Activated gamma-delta T cell treated with Interleukin-2 at 50 U/mL for 16 hours (primary cell): ENCODE results near the gene DOCK4.

Experiments used
- DNase-seq: peaks from one replicate; pipeline ENCODE4 v3.0.0-alpha.2; 2020

The DOCK4 gene

DNA sequence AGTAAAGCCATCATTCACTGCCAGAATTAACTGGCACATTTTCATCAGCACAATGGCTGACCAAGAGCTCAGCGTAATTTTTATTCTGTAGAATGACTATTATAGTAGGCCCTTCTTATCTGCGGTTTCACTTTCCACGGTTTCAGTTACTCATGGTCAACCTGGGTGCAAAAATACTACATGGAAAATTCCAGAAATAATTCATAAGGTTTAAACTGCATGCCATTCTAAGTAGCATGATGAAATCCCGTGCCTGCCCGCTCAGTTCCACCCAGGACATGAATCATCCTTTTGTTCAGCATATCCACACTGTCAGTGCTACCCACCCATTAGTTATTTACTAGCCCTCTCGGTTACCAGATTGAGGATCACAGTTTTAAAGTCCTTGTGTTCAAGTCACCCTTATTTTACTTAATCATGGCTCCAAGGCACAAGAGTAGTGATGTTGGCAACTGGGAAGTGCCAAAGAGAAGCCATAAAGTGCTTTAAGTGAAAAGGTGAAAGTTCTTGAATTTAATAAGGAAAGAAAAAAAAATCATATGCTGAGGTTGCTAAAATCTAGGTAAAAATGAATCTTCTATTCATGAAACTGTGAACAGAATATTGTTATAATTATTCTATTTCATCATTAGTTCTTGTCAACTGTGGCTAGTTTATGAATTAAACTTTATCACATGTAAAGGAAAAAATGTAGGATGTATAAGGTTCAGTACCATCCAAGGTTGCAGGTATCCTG, 204.9 kb downstream of the DOCK4 start:
- DNase-seq: no peak

DNA sequence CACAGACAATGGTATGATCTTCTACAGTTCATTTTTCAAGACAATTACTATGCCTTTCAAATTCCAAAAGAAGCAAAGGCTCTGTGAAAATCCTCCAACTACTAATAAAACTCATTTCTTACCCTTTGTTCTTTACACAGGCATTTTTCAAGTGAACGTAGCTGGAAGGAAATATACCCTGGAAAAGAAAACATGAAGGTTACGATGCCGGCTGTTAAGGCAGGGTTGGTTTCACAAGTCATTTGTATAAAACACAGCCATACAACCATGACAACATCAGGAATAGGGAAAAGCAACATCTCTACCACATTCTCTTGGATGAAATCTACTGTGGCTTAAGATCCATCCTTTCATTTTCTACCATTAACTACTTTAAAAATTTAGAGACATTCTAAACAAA, 207.9 kb downstream of the DOCK4 start:
- no peak for DNase-seq

DNA sequence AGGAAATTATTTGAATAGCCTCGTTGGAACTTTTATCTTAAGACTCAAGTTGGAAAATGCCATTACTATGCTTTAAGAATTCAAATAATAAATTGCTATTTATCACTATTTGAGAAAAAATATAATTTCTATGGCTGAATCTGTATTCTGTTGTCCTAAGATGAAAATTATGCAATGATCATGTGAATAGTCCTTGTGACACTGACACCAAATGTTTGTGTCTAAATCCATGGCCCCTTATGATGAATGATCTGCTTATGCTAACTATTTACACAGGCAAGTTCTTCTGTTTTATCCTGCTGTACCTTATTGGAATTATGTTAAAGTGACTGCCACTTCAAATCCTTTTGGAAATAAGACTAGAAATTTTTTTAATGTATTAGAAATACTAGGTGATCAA, 208.7 kb downstream of the DOCK4 start:
- no peak for DNase-seq

DNA sequence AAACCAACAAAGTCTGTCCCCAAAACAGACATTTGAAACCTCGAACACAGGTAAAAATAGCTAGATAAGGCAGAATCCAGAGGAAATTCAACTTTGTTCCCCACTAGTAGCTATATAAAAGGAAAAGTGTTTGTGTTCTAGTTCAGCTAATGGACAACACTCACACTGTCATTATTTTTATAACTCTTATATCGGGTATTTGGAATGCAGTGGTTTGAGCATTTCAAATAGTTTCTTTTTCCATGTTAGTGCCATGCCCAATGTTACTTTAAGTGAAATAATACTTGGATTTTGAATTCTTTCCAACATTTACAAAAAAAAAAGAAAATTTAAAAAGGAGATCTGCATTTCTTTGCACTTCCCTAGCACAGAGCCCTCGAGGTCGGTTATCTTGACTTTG, 213.6 kb downstream of the DOCK4 start:
- no peak for DNase-seq

DNA sequence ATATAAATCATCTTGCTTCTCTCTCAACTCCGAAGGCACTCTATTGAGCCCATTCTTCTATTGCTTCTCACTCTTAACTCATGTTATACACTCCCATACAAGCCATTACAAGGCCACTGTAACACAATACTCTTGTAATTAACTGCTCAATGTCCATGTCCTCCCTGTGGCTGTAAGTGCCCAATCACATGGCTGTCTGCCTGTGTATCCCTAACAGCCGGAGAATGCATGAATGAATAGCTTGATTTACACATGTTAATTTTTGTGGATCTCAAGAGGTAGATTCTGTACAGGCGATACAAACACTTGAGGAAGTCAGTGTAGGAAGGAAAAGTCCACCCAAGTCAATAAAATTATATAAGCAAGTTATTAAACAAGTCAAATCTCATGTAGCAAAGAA, 215.6 kb downstream of the DOCK4 start:
- no peak for DNase-seq

DNA sequence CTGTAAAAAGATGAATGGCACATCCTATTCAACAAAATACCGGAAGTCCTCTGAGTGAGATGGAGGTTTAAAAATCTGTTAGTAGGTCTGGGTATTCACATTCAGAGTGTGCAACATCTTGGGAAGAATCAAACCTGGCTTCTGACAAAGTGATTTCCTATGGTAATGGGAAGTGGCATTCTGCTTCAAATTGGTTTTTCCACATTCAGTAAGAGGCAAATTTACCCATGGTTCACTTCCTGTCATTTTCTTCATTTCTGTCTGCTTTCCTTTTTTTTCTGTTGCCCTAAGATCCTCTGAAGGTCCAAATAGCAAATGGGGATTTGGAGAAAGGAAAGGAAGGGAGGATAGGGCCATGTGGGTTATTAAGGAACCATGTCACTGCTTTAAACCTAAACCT, 218.3 kb downstream of the DOCK4 start:
- DNase-seq: no peak

DNA sequence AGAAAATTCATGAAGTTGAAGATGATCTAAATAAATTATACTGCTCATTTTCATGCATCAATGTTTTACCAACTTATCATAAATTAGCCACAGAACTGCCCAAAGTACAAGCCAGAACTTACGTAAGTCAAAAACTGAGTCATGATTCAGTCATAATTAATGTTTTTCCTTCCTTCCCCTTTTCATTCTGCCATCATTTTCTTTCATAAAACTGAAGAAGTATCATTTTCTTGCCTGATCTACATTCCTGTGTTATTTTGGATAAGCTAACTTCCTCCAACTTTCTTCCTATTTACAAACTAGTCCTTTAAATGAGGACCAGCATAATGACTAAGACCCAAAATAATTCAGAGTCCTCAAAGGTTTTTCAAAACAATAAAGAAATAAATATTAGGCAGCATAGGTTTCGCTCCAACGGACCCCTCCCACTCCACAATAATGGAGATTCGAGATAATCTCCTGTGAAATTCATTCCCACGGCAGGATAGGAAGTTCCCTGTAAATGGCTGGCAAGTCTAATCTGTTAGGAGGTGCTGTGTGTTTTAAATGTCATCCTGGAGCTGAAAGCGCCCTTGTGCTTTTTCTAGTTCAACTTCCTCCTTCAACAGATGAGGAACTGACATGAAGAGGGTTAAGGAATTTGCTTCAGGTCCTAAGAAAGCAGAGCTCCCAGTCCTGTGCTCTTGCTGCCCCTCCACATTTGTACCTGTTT, 218.9 kb downstream of the DOCK4 start:
- DNase-seq: no peak

DNA sequence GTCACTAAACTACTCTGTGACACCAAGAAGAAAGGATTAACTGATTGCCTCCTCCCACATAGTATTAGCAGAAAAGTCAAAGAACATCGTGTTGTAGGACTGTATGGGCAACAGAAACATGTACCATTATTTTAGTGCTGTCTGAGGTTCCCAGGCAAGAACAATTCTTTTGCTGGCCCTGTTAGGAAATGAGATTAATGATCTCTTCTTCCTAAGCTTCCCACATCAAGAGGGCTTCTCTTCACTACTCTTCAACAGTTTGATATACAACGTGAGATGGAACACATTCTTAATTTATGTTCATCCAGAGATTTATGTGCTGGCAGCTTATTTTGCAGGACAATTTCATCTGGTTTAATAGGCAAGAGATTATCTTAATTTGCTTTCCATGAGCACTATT, 219.6 kb downstream of the DOCK4 start:
- no peak for DNase-seq

DNA sequence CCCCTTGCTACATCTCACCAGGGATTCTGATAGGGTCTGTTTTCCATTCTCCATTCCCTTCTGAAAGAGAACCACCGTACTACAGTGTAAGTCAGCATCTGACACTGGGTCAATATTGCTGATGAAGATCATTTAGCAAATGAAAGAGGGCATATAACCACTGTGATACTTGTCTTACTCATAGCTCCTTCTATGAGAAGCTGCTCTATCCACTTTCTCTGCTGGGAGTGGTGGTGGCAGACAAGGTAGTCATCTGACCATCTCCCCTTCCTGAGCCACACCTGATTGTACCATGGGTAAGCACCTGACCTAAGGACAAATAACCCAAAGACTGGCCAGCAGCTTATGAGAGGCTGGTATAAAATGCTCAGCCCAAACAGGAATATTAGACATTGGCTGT, 220.4 kb downstream of the DOCK4 start:
- DNase-seq: no peak

DNA sequence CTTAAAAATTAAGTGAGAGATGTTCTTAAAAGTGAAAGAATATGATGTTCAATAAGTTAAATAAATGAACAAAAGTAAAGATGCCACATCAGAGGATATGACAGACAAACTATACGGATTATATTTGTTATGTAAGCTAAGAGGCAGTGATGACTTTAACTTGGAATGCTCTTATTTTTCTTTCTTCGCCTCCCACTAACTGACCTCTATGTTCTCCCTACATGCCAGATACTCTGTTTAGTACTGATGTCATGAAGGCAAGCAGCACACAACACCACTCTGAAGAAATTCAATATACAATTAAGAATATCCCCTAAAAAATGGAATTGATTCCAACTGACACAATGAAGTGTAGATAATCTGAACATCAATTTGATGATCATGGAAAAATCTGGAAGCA, 223.4 kb downstream of the DOCK4 start:
- DNase-seq: no peak

DNA sequence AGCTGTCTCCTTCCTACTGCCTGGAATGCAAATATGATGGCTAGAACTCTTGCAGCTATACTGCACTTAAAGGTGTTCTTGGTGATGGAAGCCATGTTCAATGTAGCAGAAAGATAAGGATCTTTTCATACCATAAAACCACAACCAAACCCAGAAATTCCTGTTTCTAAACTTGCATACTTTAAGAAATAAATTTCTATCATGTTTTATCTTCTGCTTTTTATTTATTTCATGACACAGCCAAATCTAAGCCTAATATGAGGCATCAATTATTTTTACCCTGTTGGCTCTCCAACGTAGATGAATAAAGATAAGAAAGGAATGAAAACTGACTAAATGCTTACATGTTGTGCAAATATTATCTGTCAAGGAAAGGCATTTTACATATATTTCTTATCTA, 224.1 kb downstream of the DOCK4 start:
- no peak for DNase-seq

DNA sequence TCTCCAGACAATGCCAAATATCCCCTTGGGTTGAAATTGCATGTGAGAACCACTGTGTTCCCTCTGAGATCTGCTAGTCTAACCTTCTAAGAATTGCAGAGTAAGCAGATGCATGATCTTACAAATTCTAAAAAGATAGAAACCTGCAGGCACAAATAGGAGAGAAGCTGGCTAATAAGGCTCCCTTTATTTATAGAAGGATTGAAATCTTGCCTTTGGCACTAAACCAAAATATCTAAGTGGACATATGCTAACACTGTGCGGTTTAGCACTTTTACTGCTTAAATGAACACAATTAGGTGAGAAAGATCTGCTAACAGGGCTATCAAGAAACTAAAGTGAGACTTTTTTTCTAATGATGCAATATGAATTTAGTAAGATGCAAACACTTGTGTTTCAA, 225.5 kb downstream of the DOCK4 start:
- DNase-seq: no peak

DNA sequence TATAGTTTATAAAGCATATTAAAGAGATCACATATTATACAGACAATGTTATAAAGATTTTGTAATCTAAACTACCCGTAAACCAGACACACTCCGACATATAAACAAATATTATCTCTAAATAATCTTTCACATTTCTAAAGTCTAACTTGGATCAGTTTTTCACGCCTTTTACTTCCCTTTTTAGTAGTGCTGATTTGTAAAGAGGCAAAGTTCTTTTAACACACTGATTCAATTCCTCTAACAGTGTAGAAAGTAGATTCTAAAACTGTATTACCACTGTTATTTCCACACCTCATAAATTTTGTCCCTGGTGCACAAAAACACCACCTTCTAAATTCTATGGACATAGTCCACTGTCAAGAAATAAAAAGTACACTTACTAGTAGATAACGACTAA, 230.9 kb downstream of the DOCK4 start:
- no peak for DNase-seq

DNA sequence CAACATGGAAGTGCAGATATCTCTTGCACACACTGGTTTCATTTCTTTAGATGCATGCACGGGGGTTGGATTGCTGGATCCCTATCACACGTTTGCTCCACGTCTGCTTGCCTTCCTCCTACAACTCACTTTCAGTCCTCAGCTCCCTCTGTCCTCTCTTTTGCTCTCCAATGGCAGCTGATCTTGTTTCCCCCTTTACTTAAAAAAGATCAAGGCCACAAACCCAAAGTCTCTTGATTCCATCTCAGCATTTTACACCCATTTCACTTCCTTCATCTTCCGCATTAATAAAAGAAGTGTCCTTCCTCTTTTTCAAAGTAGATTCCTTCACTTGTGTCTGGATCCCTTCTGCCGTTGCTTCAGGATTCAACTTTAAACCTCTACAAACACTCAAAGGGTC, 245.2 kb downstream of the DOCK4 start:
- no peak for DNase-seq

DNA sequence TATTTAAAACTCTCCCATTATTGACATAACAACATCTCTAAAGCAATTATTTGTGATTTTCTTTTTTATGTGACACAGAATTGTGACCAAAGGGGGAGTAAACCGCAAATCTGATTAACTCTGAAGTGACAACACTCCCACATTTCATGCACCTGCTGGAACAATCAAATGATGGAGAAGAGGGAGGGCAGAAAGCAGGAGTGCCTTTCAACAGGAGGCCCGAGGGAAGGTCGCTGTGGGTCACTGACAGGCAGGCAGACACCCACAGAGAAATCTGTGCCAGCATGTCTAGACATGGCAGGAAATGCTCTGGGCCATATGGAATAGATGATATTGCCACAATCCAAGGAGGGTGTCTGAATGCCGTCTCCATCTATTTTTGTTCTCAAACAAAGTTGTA, 247.3 kb downstream of the DOCK4 start:
- no peak for DNase-seq

DNA sequence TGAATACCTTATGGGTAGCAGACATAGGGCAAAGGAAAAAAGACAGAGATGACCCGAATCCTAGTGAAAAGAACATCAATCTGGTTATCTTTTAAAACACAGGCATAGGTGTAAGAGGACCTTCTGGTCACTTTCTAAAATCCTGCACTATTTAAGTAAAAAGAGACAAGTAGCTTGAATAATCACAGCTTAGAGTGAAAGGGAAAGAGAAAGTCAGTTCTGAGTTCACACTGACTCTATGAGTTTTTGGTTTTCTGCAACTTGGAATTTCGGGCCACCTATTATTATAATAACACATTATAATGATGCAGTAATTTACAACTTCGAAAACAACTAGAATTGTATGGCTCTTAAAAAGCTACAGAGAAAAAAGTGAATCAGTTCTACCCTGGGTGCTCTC, 247.8 kb downstream of the DOCK4 start:
- DNase-seq: no peak

DNA sequence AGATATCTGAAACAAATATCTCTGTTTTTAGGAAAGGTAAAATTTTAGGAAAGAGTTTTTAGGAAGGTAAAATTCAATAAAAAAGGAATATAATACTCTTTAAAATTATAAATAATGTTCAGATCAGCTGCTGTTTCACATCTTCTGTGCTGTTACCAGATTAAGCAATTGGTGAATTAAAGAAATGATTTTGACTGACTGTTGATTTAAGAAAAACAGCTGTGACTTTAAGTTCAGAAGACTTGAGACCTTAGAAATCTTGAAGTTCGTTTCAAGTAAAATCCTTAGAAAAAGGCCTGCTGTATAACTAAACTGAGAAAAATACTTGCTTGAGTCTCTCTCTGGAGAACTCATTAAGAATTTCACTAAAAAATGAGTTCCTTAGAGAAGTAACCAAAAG, 250.6 kb downstream of the DOCK4 start:
- DNase-seq: no peak

DNA sequence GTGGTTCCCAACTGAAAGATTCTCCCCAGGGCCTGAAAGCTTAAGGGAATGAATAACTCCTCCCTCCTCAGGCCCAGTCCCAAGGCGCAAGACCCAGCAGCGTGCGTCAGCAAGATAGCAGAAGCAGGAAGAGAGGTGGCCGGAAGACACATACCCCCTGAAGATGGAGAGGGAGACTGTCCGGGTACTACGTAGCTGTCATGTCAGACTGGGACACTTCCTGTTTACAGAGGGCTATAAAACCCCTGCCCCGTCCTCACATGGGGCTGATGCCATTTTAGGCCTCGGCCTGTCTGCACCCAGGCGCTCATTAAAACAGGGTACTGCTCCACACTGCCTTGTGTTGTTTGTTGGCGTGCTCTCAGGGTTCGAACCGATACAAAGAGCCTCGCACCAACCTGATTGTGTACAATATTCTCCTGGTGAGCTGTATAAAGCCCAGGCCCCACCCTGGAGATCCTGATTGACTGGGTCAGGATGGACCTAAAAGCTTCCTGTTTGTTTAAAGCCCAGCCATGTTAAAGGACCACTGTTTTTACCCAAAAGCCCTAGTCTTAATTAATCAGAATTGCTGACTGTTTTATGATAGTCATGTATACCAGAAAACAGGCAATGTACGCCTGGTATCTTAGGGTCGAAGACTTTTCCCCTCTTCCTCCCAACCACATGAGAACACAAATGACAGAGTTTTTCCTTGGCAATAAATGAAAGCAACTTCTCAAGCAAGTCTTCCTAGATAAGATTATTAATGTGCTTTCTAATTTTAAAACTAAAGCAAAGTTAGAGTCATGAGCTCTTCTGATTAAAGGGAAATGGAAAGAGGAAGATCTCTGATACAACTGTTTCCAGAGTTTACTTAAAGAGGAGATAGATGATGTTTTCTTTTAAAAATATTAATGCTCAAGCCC, 251.5 kb downstream of the DOCK4 start:
- no peak for DNase-seq

DNA sequence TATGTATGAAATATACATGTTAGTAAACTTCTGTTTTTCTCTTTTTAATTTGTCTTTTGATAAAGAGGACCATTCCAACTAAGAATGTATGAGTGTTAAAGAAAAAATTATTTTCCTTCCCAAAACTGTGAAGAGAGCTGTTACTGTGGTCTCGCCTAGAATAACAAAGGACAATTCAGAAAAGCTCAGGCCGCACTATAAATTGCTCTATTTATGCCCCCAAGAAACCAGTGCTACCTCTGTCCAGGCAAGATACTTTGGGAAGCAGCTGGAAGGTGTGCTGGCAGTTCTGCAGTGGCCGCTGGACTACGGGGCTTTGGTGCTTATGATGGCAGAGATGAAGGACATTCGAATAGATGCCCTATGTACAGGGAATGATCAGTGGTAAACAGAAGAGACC, 252.1 kb downstream of the DOCK4 start:
- DNase-seq: no peak

DNA sequence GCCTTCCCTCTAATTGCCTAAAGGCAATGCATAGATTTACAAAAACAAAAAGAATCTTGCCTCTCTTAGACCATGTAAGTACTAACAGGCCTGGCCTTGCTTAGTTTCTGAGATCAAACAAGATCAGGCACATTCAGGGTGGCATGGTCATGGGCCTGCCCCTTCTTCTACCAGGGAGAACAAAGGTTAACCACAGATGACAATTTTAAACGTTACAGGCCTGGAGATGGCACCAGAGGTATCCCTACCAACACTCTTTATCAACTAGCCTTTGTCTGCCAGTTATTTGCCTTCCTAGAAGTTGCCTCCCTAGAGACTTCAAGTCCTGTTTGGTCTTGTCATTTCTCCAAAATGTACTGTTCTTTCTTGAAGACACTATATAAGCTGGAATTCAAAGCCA, 252.6 kb downstream of the DOCK4 start:
- no peak for DNase-seq

DNA sequence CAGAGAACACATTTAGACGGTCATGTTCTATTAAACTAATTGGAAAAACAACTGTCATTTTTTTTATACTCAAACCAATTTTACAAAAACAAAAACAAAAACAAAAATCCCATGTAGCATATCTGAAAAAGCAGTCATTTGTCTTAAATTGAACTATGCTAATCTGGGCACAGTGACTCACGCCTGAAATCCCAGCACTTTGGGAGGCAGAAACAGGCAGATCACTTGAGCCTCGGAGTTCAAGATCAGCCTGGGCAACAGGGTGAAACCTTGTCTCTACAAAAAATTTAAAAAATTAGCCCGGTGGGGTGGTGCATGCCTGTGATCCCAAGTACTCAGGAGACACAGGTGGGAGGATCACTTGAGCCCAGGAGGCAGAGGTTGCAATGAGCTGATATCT, 253.4 kb downstream of the DOCK4 start:
- DNase-seq: no peak

DNA sequence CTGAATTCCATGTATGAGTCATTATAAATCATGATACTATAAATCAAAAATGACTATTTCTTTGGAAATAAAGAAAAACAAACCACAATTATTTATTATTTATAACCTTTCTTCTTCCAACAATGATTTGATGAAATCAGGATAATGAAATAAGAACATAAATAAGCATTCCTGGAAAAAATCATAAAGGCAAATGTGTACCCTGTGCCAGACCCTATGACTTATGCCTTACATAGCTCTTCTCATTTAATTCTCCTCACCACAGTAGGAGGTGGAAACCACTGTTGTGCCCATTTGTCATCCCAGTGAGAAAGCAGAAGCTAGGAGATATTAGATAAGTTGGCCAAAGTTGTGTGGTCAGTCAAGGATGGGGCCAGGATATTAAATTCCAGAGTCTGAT, 255.1 kb downstream of the DOCK4 start:
- DNase-seq: no peak

DNA sequence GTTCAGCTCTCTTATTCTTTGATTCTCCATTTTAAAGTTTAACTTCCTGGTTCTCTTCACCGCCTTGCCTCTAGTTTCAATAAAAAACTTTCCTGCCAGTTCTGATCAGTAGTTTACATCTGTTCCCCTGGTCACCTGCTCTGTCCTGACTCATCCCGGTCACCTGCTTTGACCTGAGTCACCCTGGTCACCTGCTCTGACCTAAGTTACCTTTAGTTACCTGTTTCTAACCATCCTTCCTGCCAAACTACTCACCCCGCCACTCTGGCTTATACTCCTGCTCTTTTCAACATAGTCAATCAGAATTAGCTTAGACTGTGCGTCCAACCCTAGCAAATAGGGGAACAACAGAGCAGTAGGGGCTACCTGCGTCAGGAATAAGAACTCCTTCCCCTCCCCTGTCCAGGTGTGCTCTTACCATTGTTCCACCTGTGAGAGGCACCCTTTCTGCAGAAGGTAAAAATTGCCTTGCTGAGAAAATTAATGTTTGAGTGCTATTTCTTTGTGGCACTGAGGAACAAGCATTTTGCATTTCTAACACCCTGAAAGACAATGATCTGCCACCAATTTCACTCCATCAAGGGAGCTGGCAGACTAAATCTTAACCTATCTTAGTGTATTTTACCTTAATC, 263.6 kb downstream of the DOCK4 start:
- DNase-seq: no peak
